ENCODE results near the gene UBE2F. TPM values are rescaled to one million over a fixed set of nuclear protein-coding genes. Genes with fewer than 3 reads are reported as not detected.

The UBE2F gene
- 34.6 and 44.5 TPM in 2 replicates for total RNA-seq

DNA sequence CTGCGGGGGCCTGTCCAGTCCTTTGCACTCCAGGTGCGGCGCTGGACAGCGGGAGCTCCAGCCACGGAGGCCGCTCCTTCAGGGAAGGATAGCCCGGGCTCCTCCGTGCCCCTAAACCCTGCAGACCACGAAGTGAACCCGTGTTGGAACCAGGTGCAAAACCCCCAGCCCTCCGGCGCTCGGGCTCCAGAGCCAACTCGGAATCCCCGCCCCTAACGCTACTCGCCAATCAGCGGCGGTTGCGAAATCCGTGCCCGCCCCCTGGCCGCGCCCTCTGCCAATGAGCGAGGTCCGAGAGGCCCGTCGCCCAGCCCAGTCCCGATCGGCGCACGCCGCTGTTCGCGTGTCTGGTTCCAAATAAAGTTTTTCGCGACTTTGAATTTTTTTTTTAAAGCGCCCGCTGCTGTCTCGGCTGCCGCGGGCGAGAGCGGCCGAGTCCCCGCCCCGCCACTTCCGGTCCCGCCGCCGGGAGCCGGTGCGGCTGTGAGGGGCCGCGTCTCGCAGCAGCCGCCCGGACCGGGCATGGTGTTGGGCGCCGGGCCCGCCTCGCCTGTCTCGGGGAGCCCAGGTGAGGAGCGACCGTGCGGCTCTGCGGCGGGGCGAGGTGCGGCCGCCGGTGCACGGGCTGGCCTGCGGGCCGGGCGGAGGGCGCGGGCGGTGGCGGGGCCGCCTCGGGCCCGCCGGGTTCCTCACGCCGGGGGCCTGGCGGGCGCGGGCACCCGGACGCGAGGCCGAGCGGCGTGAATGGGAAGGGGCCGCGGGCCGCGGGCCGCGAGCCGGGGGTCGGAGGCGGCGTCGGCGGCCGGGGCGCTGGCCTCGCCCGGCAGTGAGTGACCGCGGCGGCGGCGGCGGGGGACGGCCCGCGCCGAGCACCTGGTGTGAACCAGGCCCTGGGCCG, at the start of gene UBE2F:
UBE2F (plus strand) TSS at position 450 of the 898 bp plus-strand sequence. CDS start 6,094 bp downstream, outside the sequence.

DNA sequence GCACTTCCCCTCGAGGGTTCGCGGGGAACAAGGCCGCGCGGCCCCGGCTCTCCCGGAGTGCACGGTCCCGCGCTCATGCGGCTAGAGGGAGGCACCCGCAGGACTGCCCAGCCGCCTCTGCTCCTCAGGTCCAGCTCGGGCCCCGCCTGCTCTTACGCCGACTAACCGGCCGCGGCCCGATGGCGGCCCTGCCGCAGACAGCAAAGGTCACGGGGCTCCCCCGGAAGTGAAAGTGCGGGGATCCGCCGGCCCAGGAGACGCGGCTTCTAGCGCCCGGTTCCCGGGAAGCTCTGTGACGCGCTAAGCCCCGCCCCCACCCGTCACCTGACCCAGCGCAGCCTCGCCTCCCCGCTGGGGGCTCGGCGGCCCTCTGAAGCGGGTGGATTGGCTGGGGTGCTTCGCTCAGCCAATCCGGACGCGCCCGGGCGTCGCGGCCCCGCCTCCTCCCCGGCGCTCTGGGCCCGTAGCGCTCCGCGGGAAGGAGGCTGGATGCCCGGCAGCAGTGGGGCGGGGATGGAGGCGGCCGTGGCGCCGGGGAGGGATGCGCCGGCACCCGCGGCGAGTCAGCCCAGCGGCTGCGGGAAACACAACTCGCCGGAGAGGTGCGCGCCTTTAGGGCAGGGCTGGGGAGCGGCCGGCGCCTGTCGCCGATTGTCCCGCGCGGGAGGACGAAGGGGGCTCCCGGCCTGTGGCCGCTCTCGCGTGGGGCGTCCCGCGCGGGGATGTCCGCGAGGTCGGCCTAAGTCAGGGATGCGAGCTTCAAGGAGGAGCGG, 93.9 kb downstream of the UBE2F start, which contains the start of gene SCLY:
SCLY (plus strand) TSS at position 460 of the 773 bp plus-strand sequence; CDS start at position 514, 54 bp downstream.

Other genes with a start within 250 kb of the UBE2F start
- 0.26 and 0.56 TPM in 2 replicates for gene RBM44, start 168.2 kb upstream of the UBE2F start, total RNA-seq
- 3.2 and 14.9 TPM in 2 replicates for gene RAMP1, start 107.4 kb upstream of the UBE2F start, total RNA-seq
- 10.6 and 11.0 TPM in 2 replicates for gene SCLY, start 94.0 kb downstream of the UBE2F start, total RNA-seq
- gene ESPNL, start 133.3 kb downstream of the UBE2F start, total RNA-seq = 0.06 and 0.40 TPM in 2 replicates
- gene KLHL30, start 171.7 kb downstream of the UBE2F start, total RNA-seq = 1.6 and 6.3 TPM in 2 replicates
- gene ERFE, start 192.0 kb downstream of the UBE2F start, total RNA-seq = 0.92 and 0.99 TPM in 2 replicates
- gene ILKAP, start 236.7 kb downstream of the UBE2F start, total RNA-seq = 20.3 and 24.1 TPM in 2 replicates